Gastroesophageal sphincter (tissue), 4 donors: ENCODE measurements around the gene ARNT2. TPM values are rescaled to one million over a fixed set of nuclear protein-coding genes. Genes with fewer than 3 reads are reported as not detected.
A peak's percentile ranks its signal among the peaks of the same experiment; 100 is the strongest.

Experiments used
- ATAC-seq: fragments of 150-250 bp; one replicate; pipeline ENCODE4 v1.9.1; 2016; ENCODE audit warnings: mild to moderate bottlenecking, moderate library complexity
- H3K27ac ChIP-seq, 4 donors: fragments of 200-600 bp; sonication (generic) in 3 of 4; 1 replicate in 3 of 4; 2 replicates in 1 of 4; pipeline ENCODE4 v1.5.1; 2016 to 2019
- H3K27me3 ChIP-seq: fragments of 200-600 bp; sonication (generic); one replicate; pipeline ENCODE4 v1.5.1; 2019
- H3K36me3 ChIP-seq, 2 donors: fragments of 200-600 bp; sonication (generic); one replicate each; pipeline ENCODE4 v1.5.1; 2019; ENCODE audit warnings: control low read depth in 1 of 2
- H3K4me1 ChIP-seq, 3 donors: fragments of 200-600 bp; sonication (generic); 1 replicate in 2 of 3; 2 replicates in 1 of 3; pipeline ENCODE4 v1.5.1; 2016 to 2019; ENCODE audit warnings: control low read depth in 2 of 3
- H3K4me3 ChIP-seq, 2 donors: fragments of 200-600 bp; sonication (generic); one replicate each; pipeline ENCODE4 v1.5.1; 2019; ENCODE audit warnings: mild to moderate bottlenecking in 1 of 2, moderate library complexity in 1 of 2
- H3K9me3 ChIP-seq, 3 donors: fragments of 200-600 bp; sonication (generic); one replicate each; pipeline ENCODE4 v1.5.1; 2017 to 2019; ENCODE audit warnings: control low read depth in 2 of 3
- CTCF ChIP-seq, 4 experiments: fragments of 200-600 bp in 2 of 4; fragments of 450-650 bp in 2 of 4; sonication (generic) in 1 of 4; IDR thresholded peaks; one replicate each; pipeline ENCODE4 v1.5.1; 2017 to 2019; ENCODE audit warnings: antibody characterized with exemption in 4 of 4, mild to moderate bottlenecking in 2 of 4, moderate library complexity in 2 of 4
- EP300 ChIP-seq: sonication (generic); formaldehyde crosslinking; IDR thresholded peaks from one replicate; pipeline ENCODE4 v1.6.1; 2017; ENCODE audit warnings: antibody characterized with exemption, mild to moderate bottlenecking
- POLR2A ChIP-seq, 2 donors: fragments of 450-650 bp; IDR thresholded peaks; one replicate each; pipeline ENCODE4 v1.6.1; 2017; ENCODE audit warnings: antibody characterized with exemption in 2 of 2, mild to moderate bottlenecking in 2 of 2, moderate library complexity in 1 of 2
- POLR2AphosphoS5 ChIP-seq: sonication (generic); formaldehyde crosslinking; IDR thresholded peaks from one replicate; pipeline ENCODE4 v1.6.1; 2017; ENCODE audit warnings: antibody characterized with exemption
- WGBS, 2 donors: methylation state at CpG; one replicate each; pipeline ENCODE4 v1.1.5; 2018; ENCODE audit warnings: low coverage in 1 of 2; 5-methylcytosine and 5-hydroxymethylcytosine counted together
- total RNA-seq, 4 donors: library from RNA; depleted of rRNA; stranded (reverse); fragments of >200 nt; gene quantifications; one replicate each; pipeline ENCODE4 v1.1.0, GENCODE V29; 2016

The ARNT2 gene
- total RNA-seq, 4 donors from 2014 or later, result 6.7 to 11.6 (median 9.4) TPM

DNA sequence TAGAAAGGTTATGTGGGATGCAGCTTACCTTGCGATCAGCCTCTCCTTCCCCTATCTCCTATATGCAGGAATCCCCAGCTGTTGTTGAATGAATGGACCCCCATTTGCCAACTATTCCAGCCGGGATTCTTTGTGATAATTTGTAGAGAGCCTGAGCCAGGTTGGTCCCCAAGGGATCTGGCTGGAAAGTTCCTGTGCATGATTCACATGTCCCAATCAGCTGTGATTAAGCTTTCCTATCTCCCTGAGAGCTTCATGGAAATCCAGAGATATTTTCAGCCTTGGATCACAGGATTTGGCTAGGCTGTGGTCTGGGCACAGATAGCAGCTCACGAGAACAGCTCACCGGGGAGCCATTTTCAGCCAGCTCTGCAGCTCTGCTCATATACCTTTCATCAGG lies 76.7 kb downstream of the ARNT2 start:
- 22 to 35% methylated on average over 2 to 3 of the region's 4 CpGs for WGBS, 2 donors
- H3K9me3 ChIP-seq, result peaks cover 0 to 7% (median 0%) of the 10 kb centered on the region in 3 donors
- peaks cover 6 to 76% (median 45%) of the 10 kb centered on the region in 3 donors for H3K4me1 ChIP-seq
- H3K36me3 ChIP-seq, result peaks cover 0 to 12% of the 10 kb centered on the region in 2 donors
- TF ChIP-seq POLR2A (IDR thresholded peaks at IDR 0.05) (no peak), POLR2AphosphoS5 (peak; percentile 72), CTCF (IDR thresholded peaks at IDR 0.05) (no peak), EP300 (no peak)
- ATAC-seq, result peak; percentile 85
- H3K27ac ChIP-seq, result peak overlapping the region in 3 of 4 donors; percentile 72 to 75 (median 74)
- H3K4me3 ChIP-seq, result no peak overlapping the region
- H3K27me3 ChIP-seq, result no peaks in the 10 kb centered on the region

- H3K4me3 ChIP-seq, result no peak overlapping the region
- H3K27me3 ChIP-seq, result no peaks in the 10 kb centered on the region
- no peak for ATAC-seq
- H3K36me3 ChIP-seq, result no peaks in the 10 kb centered on the region
- 50 to 78% methylated on average over 1 of the region's 1 CpG for WGBS, 2 donors
- TF ChIP-seq POLR2AphosphoS5 (no peak), CTCF (IDR thresholded peaks at IDR 0.05) (no peak), POLR2A (IDR thresholded peaks at IDR 0.05) (no peak), EP300 (no peak)
- H3K9me3 ChIP-seq, result no peaks in the 10 kb centered on the region
- peak overlapping the region in 3 of 4 donors; percentile 45 to 75 (median 74) for H3K27ac ChIP-seq
- peaks cover 6 to 85% (median 45%) of the 10 kb centered on the region in 3 donors for H3K4me1 ChIP-seq
These were observed 78.5 kb downstream of the ARNT2 start for GRCh38 chr15:80482696-80483095.

DNA sequence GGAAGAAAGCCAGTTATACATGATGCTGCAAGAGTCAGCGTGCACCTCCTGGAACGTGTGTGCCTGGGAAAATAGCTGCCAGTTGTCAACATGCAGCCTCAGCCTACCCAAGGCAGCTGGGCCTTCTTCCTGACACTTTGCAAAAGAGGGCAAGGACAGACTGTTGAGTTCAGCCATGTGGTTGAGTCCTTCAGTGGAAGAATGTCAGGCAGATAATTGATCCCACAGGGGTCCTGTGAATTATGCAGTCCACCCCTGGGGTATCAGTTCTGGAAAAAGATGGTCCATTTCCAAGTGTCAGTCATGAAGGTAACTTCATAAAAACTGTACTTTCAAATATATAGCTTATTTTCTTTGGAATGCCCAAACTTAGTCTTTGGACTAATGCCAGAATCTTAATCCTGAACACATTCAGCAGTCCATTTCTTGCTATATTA lies 79.6 kb downstream of the ARNT2 start:
- Histone ChIP-seq H3K9me3 (no peaks in the 10 kb centered on the region), H3K4me1 (peaks cover 6 to 84% (median 45%) of the 10 kb centered on the region in 3 donors), H3K27me3 (no peaks in the 10 kb centered on the region), H3K4me3 (no peak overlapping the region), H3K27ac (peak overlapping the region in 3 of 4 donors; percentile 57 to 74 (median 66)), H3K36me3 (no peaks in the 10 kb centered on the region)
- TF ChIP-seq EP300 (no peak), POLR2A (IDR thresholded peaks at IDR 0.05) (no peak), POLR2AphosphoS5 (no peak), CTCF (IDR thresholded peaks at IDR 0.05) (no peak)
- ATAC-seq, result no peak
- no CpG with 5 or more reads among the region's 2 CpGs for WGBS, 2 donors

GRCh38 chr15:80484333-80484864 lies 80.2 kb downstream of the ARNT2 start:
- H3K9me3 ChIP-seq, result no peaks in the 10 kb centered on the region
- peak overlapping the region in 3 of 4 donors; percentile 59 to 74 (median 66) for H3K27ac ChIP-seq
- 23 to 36% methylated on average over 3 to 6 of the region's 7 CpGs for WGBS, 2 donors
- H3K36me3 ChIP-seq, result no peaks in the 10 kb centered on the region
- TF ChIP-seq POLR2AphosphoS5 (peak; percentile 66), CTCF (IDR thresholded peaks at IDR 0.05) (no peak)
- no peaks in the 10 kb centered on the region for H3K27me3 ChIP-seq
- ATAC-seq, result peak; percentile 34
- H3K4me1 ChIP-seq, result peaks cover 6 to 83% (median 49%) of the 10 kb centered on the region in 3 donors
- no peak overlapping the region for H3K4me3 ChIP-seq
